GM12865 (cell line): Measurements from ENCODE around the gene TNFRSF11A.

ENCODE experiments used
- DNase-seq: peaks from one replicate; pipeline ENCODE4 v3.0.0; 2010; ENCODE audit warnings: low read depth
- H3K4me3 ChIP-seq: 2 replicates; pipeline ENCODE4 v1.5.1; 2011; ENCODE audit warnings: mild to moderate bottlenecking, low read depth, low read length, control low read depth
- TF ChIP-seq, protein P1 (sequence below): IDR thresholded peaks from 2 replicates; pipeline ENCODE4 v1.5.1; 2011; ENCODE audit warnings: low read length, control low read depth, low read depth, inconsistent platforms; ENCODE audit not compliant: insufficient read depth; ENCODE audit errors: missing control alignments

The TNFRSF11A gene

DNA sequence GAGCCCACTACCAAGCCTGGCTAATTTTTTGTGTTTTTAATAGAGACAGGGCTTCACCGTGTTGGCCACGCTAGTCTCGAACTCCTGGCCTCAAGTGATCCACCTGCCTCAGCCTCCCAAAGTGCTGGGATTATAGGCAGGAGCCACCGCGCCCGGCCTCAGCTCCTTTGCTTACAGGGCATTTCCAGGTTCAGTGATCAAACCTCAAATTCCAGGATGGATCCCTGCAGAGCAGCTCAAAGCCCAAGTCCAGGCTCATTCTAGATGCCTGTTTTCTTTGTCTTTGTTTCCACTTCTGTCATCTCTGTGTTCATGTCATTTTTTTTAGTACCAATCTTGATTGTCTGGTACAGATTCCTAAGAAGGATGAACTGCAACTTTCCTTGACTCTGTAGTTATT is 41.9 kb downstream of the TNFRSF11A start:
- TF ChIP-seq, protein P1, sequence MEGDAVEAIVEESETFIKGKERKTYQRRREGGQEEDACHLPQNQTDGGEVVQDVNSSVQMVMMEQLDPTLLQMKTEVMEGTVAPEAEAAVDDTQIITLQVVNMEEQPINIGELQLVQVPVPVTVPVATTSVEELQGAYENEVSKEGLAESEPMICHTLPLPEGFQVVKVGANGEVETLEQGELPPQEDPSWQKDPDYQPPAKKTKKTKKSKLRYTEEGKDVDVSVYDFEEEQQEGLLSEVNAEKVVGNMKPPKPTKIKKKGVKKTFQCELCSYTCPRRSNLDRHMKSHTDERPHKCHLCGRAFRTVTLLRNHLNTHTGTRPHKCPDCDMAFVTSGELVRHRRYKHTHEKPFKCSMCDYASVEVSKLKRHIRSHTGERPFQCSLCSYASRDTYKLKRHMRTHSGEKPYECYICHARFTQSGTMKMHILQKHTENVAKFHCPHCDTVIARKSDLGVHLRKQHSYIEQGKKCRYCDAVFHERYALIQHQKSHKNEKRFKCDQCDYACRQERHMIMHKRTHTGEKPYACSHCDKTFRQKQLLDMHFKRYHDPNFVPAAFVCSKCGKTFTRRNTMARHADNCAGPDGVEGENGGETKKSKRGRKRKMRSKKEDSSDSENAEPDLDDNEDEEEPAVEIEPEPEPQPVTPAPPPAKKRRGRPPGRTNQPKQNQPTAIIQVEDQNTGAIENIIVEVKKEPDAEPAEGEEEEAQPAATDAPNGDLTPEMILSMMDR = no peak
- no peak for DNase-seq
- no peak overlapping the region for H3K4me3 ChIP-seq

DNA sequence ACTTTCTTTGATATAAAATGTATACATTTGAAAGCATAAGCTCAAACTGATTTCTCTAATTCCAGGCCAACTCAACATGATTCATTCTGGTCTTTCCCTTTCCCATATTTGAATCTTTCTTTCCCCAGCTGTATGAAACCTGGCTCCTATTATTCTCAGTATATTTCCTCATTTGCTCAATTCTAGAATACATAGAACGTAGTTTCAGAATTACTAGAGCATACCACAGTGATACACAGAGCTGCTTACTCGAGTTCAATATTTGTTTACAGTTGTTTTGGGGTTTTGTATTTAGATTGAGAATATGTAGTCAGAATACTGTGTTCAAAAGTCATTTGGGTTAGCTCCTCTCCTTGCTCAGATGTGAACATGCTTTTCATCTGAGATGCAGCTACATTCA is 43.0 kb downstream of the TNFRSF11A start:
- TF ChIP-seq, protein P1 = no peak
- no peak overlapping the region for H3K4me3 ChIP-seq
- peak; percentile 47 for DNase-seq

DNA sequence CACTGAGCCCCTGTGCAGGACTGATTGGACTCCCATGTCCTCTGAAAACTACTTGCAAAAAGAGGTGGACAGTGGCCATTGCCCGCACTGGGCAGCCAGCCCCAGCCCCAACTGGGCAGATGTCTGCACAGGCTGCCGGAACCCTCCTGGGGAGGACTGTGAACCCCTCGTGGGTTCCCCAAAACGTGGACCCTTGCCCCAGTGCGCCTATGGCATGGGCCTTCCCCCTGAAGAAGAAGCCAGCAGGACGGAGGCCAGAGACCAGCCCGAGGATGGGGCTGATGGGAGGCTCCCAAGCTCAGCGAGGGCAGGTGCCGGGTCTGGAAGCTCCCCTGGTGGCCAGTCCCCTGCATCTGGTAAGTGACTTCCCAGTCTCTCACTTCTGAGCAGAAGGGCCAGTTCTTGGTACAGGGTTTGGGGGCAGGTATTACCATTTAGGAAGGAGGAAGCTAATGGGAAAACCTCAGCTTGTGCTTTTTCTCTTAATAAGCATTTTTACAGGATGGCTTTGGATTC is 44.1 kb downstream of the TNFRSF11A start:
- DNase-seq = no peak
- no peak overlapping the region for H3K4me3 ChIP-seq
- TF ChIP-seq, protein P1 = no peak

DNA sequence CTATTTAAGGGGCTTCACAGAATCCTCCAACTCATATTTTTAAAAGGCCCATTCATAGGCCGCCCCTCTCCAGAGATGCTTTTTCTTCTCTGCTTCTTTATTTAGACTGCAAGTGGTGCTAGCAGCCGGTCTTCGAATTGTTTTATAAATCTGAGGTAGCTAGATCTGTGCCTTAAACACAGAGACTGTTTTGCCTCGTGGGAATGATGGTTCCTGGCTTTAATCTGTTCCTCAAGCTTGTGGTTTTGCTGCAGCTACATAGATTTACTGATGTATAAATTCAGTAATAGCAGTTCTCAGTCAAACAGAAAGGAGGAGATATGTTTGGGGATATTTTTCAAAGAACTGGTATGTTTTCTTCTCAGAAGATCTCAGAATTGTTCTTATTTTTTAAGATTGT is 45.3 kb downstream of the TNFRSF11A start:
- DNase-seq = no peak
- H3K4me3 ChIP-seq = no peak overlapping the region
- TF ChIP-seq, protein P1 = no peak

DNA sequence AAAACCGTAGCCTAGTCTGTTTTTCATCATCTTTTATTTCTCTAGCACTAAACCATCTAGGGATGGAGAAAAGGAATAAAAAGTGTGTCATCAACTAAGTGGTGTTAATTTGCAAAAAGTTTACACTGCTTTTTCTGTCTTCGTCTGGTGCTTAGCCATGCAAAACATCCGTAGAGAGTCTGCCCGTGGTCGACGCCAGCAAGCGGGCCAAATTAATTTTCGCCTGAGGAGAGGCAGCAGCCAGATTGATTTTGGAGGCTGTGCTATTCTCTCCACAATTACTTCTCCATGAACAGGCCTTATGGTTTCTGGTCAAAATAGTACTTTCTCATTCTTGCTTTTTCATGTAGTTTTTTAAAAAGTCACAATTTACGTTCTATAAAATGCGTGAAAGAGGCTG is 46.3 kb downstream of the TNFRSF11A start:
- no peak overlapping the region for H3K4me3 ChIP-seq
- TF ChIP-seq, protein P1 = no peak
- no peak for DNase-seq

DNA sequence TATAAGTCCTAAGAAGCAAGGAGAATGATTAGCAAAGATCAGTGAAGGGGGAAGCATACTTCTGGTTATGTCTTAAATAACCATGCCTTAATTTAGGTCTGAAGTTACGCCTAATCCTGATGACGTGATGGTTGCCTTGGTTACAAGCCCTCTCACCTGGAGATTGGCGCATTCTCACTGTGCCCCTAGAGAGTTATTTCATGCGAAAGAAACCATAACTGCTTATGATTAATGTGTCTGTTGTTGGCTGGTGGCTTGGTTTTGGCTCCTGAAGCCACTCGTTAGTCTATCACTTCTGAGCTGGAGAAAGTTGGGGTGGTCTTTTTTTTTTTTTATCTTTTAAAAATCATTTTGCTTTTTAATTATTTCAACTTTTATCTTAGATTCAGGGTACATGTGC is 47.0 kb downstream of the TNFRSF11A start:
- peak; percentile 64 for DNase-seq
- no peak overlapping the region for H3K4me3 ChIP-seq
- TF ChIP-seq, protein P1 = no peak

DNA sequence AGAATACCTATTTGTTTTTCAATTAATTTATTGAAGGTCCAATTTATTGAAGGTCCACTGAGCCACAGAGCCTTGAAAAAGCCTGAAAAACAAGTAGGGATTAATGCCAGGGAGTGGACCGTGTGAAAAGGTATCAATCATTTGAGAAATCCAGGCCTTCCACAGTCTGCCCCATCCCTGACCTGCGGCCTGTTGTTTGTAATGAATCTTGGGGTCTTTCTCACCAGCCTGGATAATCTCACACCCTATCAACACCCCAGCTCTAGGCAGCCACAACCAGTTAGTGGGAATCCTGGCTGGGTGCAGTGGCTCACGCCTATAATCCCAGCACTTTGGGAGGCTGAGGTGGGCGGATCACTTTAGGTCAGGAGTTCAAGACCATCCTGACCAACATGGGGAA is 47.8 kb downstream of the TNFRSF11A start:
- TF ChIP-seq, protein P1 = no peak
- no peak overlapping the region for H3K4me3 ChIP-seq
- DNase-seq = no peak
